Lower leg skin (tissue), 4 donors: ENCODE data around the gene TCAP. TPM values are rescaled to one million over a fixed set of nuclear protein-coding genes. Genes with fewer than 3 reads are reported as not detected.

Experiments used
- DNase-seq, 2 donors: peaks; one replicate each; pipeline ENCODE4 v3.0.0-alpha.2; 2019; ENCODE audit warnings: low spot score in 2 of 2
- H3K4me3 ChIP-seq: fragments of 200-600 bp; sonication (generic); 2 replicates; pipeline ENCODE4 v1.5.1; 2017; ENCODE audit warnings: mild to moderate bottlenecking, low read depth; ENCODE audit not compliant: poor library complexity, severe bottlenecking
- CTCF ChIP-seq, 3 donors: fragments of 450-650 bp; IDR thresholded peaks; one replicate each; pipeline ENCODE4 v1.5.1; 2016; ENCODE audit warnings: antibody characterized with exemption in 3 of 3, mild to moderate bottlenecking in 3 of 3, moderate library complexity in 2 of 3
- POLR2A ChIP-seq, 2 donors: fragments of 450-650 bp; IDR thresholded peaks; one replicate each; pipeline ENCODE4 v1.6.1; 2016 to 2017; ENCODE audit warnings: antibody characterized with exemption in 2 of 2, mild to moderate bottlenecking in 1 of 2, moderate library complexity in 1 of 2
- WGBS, 2 donors: methylation state at CpG; one replicate each; pipeline ENCODE4 v1.1.5; 2018; 5-methylcytosine and 5-hydroxymethylcytosine counted together
- intact Hi-C: fragments of 100-400 bp; cut with DNase I; formaldehyde crosslinking; loops from one replicate; pipeline ENCODE4 v1.15.0; 2023; ENCODE audit warnings: low total_unique reads
- total RNA-seq, 4 donors: library from RNA; depleted of rRNA; stranded (reverse); fragments of >200 nt; gene quantifications; one replicate each; pipeline ENCODE4 v1.1.0, GENCODE V29; 2016

TCAP gene
- total RNA-seq, 4 donors from 2014 or later, result 0.44 to 3.8 (median 0.62) TPM; not detected in 1

GRCh38 chr17:39714234-39714633 is 49.1 kb downstream of the TCAP start:
- H3K4me3 ChIP-seq, result no peak overlapping the region
- DNase-seq, result no peak
- TF ChIP-seq POLR2A (IDR thresholded peaks at IDR 0.05) (no peak), CTCF (IDR thresholded peaks at IDR 0.05) (no peak)
- 95 to 98% methylated on average over 4 of the region's 4 CpGs for WGBS, 2 donors
- intact Hi-C loops, result no loop called here

GRCh38 chr17:39715375-39716072 is 50.4 kb downstream of the TCAP start:
- no peak for TF ChIP-seq CTCF (IDR thresholded peaks at IDR 0.05)
- no peak for TF ChIP-seq POLR2A (IDR thresholded peaks at IDR 0.05)
- no peak overlapping the region for H3K4me3 ChIP-seq
- 61 to 73% methylated on average over 18 of the region's 18 CpGs for WGBS, 2 donors
- DNase-seq, result no peak
- intact Hi-C loops, result no loop called here

Other genes starting within 250 kb of the TCAP start
- 10 to 100 TPM; 20.8 to 38.3 (median 25.9) TPM for gene MED1, start 214.1 kb upstream of the TCAP start, total RNA-seq
- 10 to 100 TPM; 33.9 to 56.8 (median 46.5) TPM for gene CDK12, start 203.9 kb upstream of the TCAP start, total RNA-seq
- under 1 TPM in 2 of 4 donors, not detected in 2; 0.17 to 0.25 TPM for gene NEUROD2, start 57.4 kb upstream of the TCAP start, total RNA-seq
- 100 to 1,000 TPM in 1 of 4 donors, 10 to 100 TPM in 3; 18.5 to 102 (median 51.8) TPM for gene PPP1R1B, start 38.4 kb upstream of the TCAP start, total RNA-seq
- gene STARD3, start 28.2 kb upstream of the TCAP start, total RNA-seq, result 10 to 100 TPM; 47.7 to 99.7 (median 65.7) TPM
- 1 to 10 TPM; 1.6 to 3.8 (median 1.9) TPM for gene PNMT, start 3.1 kb downstream of the TCAP start, total RNA-seq
- 10 to 100 TPM; 24.2 to 41.4 (median 28.8) TPM for gene PGAP3, start 22.7 kb downstream of the TCAP start, total RNA-seq
- gene ERBB2, start 34.7 kb downstream of the TCAP start, total RNA-seq, result 100 to 1,000 TPM; 181 to 244 (median 191) TPM
- 10 to 100 TPM; 42.8 to 82.0 (median 59.7) TPM for gene MIEN1, start 65.2 kb downstream of the TCAP start, total RNA-seq
- gene GRB7, start 72.6 kb downstream of the TCAP start, total RNA-seq, result 100 to 1,000 TPM in 2 of 4 donors, 10 to 100 TPM in 2; 66.0 to 148 (median 97.4) TPM
- 1 to 10 TPM in 1 of 4 donors, under 1 TPM in 3; 0.89 to 1.8 (median 0.97) TPM for gene IKZF3, start 199.0 kb downstream of the TCAP start, total RNA-seq
- not detected for gene ZPBP2, start 202.9 kb downstream of the TCAP start, total RNA-seq